CD4-positive, alpha-beta T cell treated with Interleukin-21 for 1 hour (primary cell): ENCODE data around the gene KRT2.

Experiments used
- DNase-seq: peaks from one replicate; pipeline ENCODE4 v3.0.0-alpha.2; 2020

Gene KRT2

DNA sequence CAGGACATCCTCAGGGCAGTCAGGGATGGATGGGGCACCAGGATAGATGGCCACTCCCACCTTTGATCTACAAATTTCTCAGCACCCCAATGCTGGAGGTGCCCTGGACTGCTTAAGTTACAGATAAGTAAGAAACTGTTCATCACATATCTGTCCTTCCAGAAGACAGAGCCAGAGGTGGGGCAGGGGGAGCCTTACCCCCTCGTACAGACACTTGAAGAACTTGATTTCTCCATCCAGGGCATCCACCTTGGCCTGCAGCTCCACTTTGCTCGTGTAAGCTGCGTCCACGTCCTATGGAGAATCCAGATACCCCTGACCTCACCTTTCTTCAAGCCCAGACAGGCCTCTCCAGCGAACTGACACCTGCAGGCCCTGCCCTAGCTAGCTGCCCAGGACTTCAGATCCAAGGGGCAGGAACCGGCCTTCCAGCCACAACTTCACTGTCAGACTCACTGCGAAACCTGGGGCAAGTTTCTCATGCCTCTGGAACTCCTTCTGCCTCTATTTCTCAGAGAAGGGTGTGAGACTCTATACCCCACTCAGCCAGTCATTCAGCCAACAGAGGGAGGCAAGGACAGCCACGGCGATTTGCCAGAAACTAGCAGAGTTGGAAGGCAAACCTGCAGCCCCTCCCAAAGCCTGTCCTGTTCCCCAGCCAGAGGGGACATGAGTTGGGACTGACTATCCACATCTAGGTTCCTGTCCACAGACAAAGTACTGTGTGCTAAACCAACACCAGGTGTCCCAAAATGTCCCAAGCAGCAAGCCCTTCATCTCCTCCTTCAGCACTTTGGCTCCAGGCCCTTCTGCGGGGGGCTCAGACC, 37.4 kb downstream of the KRT2 start:
- no peak for DNase-seq

GRCh38 chr12:52613384-52614030, 38.5 kb downstream of the KRT2 start:
- no peak for DNase-seq

DNA sequence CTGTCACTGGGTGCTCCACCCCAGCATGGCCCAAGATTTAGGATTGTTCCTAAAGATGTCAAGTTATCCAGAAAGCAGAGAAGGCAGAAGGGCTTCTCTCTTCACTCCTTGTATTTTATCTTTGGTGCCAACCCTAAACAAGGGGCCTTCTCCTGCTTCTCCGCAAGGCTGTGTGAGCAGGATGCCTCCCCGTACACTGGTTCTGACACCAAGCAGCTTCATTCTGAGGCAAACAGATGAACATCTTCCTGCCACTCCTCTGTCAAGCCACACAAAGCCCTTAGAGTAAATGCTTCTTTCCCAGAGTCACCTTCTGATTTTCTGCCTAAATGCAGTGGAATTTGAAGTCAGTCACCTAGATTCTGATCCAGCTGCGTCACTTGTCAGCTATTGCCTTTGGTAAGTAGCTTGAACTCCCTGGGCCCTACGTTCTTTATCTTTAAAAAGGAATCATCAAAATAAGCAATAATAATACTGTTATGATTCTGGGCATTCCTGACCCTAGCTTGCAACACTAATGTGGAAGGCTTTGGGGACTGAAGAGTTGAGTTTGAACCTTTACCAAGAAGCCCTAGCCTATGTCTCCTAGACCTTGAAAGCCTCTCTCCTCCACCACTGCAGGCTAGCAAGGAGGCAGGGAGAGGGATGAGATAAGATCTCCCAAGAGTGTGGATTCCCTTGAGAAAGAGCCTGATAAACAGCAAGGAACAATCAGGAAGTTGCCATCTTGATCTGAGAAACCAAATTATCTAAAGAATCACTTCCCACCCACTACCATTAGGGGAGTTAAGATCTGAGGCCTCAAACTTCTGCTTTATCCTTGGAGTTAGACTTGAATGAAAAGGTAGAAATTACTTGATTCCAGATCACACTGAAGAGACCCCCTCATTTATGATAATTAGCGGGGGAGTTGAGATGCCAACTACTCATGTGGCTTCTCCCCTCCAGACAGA, 39.3 kb downstream of the KRT2 start:
- DNase-seq, result no peak

DNA sequence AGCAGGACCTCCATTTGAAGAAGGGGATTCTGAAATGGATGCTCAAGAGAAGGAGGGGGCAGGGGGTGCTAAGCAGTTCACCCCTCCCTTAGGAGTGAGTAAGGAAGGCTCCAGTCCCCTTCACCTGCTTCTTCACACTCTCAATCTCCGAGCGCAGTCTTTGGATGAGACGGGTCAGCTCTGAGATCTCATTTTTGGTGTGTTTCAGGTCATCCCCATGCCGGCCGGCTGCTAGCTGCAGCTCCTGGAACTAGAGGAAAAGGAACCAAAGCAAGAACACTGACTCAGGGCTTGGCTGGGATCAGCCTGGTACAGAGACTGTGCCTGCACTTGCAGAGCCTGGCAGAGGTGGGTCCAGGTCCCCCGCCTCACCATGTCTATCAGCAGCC, 40.9 kb downstream of the KRT2 start:
- no peak for DNase-seq

GRCh38 chr12:52608826-52609630, 43.0 kb downstream of the KRT2 start:
- no peak for DNase-seq

DNA sequence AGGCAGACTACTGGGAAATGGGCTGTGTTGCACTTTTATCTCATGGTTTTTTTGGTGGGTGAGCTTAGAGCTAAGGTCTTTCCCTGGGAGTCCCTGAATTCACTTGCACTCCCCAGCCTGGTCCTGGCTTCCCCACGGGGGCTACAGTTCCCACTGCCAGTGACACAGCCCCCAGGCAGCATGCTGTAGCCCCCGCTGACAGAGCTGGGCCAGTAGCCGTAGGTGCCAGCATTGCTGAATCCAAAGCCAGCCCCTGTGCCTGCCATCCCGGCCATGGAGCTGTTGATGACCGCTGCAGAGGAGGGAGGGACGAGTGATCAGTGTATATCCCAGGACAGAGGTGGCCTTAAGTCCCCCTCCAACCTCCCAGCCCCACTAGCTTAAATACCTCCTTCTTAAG, 43.9 kb downstream of the KRT2 start:
- DNase-seq, result no peak

GRCh38 chr12:52607314-52607713, 44.7 kb downstream of the KRT2 start:
- no peak for DNase-seq

- DNase-seq, result no peak
These were observed 45.3 kb downstream of the KRT2 start for GRCh38 chr12:52606581-52607218.

DNA sequence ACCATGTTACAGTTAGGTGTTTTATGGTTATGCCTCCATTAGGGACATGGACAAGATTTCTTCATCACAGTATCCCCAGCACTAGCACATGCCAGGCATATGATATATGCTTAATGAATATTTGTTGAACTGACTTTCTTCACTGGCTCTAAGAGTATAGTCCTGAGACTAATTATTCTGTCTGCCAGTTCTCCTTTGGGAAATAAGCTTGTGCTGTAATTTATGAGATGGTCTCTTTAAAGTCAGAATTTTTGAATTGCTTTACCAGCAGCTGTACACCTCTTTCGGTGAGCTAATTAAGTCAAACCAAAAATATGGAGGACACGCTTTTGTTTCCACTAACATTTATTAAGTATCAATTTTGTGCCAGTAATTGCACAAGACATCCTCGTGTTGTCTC, 45.9 kb downstream of the KRT2 start:
- DNase-seq, result no peak

- no peak for DNase-seq
These were observed 46.5 kb downstream of the KRT2 start for GRCh38 chr12:52605542-52605941.

DNA sequence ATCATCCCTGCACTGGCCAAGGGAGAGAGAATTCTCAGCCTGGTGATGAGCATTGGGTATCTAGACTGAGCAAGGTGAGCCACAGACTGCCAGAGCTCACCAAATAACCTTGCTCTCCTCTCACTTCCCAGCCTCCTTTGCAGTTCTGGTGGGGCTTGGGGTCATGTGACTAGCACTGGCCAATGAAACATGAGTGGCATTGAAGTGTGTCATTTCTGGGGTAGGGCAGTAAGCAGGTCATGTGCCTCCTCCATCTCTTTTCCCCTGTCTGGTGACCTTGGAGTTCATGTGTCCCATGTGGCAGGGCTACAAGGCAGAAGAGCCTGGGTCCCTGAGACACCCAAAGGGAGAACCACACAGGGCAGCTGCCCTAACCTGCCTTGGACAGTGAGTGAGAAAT, 47.2 kb downstream of the KRT2 start:
- no peak for DNase-seq

DNA sequence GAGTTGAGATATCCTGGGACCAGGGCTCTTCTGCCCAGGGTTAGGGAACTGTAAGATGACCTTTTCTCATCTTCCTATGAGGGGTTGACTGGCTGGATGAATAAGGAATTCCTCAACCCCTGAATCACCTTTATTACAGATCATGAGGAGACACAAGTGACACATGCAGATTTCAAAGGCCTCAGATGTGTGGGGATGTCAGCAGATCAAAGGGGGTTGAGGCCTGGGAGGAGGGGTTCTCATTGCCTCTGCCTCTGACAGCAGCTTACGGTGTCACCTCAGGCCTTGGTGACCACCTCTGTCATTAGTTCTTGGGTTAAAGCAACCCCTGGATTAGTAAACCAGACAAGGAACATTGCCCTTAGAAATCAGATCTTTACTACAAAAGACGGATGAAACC, 48.7 kb downstream of the KRT2 start:
- DNase-seq, result no peak

DNA sequence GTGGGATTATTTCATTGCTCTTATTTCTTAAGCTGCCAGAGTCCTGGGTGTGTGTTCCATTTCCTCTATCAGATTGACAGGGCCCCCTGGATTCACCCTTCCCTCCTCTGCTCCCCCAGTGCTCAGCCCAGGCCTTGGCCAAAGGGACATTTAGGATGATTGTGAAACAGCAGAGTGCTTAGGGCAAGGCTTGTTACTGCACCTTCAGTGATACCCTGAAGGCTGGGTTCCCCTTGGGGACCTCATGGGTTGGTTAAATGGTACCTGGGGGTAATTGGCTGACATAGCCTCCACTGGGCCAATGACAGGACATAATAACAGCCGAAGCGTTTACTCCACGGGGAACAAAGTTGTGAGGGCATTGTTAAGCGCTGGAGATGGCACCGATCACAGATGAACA, 49.5 kb downstream of the KRT2 start:
- DNase-seq, result no peak

DNA sequence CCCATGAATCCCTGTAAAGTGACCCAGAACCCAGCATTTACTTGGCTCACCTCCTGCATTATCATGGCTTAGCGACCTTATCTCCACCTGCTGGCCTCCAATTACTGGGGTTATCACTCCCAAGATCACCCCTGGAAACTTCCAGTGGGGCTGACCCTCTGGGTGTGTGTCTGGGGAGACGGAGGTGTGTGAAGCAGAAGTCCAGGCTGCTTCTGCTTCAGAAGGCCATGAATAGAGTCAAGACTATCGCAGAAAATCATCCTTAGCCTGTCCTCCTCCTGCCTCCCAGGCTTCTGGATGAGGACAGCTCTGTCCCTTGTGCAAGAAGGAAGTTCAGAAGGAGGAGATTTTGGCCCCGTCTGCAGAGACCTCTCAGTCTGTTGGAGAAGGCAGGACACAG, 50.3 kb downstream of the KRT2 start:
- DNase-seq, result no peak

GRCh38 chr12:52600941-52601481, 51.0 kb downstream of the KRT2 start, which contains the start of gene KRT72:
Gene KRT72, minus strand, starts transcription at chr12:52601463. Its CDS starts 11 bp downstream, at chr12:52601452.
- DNase-seq, result no peak

DNA sequence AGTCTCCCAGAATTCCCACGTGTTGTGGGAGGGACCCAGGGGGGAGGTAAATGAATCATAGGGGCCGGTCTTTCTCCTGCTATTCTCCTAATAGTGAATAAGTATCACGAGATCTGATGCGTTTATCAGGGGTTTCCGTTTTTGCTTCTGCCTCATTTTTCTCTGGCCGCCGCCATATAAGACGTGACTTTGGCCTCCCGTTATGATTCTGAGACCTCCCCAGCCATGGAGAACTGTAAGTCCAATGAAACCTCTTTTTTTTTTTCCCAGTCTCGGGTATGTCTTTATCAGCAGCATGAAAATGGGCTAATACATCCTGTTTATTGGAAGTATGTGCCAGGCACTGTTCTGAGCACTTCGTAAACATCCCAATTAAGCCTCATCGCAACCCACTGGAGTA, 51.5 kb downstream of the KRT2 start:
- DNase-seq, result no peak

GRCh38 chr12:52600071-52600470, 51.9 kb downstream of the KRT2 start:
- no peak for DNase-seq

- no peak for DNase-seq
These were observed 53.0 kb downstream of the KRT2 start for GRCh38 chr12:52598966-52599365.
